ENCODE data around the gene HJURP.

Gene HJURP

GRCh38 chr2:233857511-233858141, 3.3 kb upstream of the HJURP start:
- Mint-ChIP-seq H3K9me3 (no peaks in the 10 kb centered on the region), H3K27ac (no peak overlapping the region), H3K36me3 (peaks cover 21% of the 10 kb centered on the region), H3K4me1 (peaks cover 33% of the 10 kb centered on the region), H3K4me3 (no peak overlapping the region), H3K27me3 (peaks cover 15% of the 10 kb centered on the region)
- CTCF ChIA-PET, result interaction anchor here (0.6 to 1.9 kb wide), 17 partner anchors 9 to 652 kb away, joined by 3 to 12 read pairs (median 3); partner anchors contain the start of gene TRPM8
- DNase-seq, result peak; percentile 73

GRCh38 chr2:233856184-233856583, 1.8 kb upstream of the HJURP start:
- Mint-ChIP-seq H3K27ac (no peak overlapping the region), H3K4me1 (peaks cover 48% of the 10 kb centered on the region), H3K36me3 (peaks cover 31% of the 10 kb centered on the region), H3K27me3 (peaks cover 8% of the 10 kb centered on the region), H3K9me3 (no peaks in the 10 kb centered on the region), H3K4me3 (no peak overlapping the region)
- no peak for DNase-seq
- CTCF ChIA-PET, result interaction anchor here (1.4 to 1.9 kb wide), 3 partner anchors 11 to 75 kb away, joined by 4 to 9 read pairs (median 6); no protein-coding TSS in a partner anchor

- peaks cover 56% of the 10 kb centered on the region for H3K4me1 Mint-ChIP-seq
- H3K9me3 Mint-ChIP-seq, result no peaks in the 10 kb centered on the region
- peak overlapping the region; percentile 90 for H3K4me3 Mint-ChIP-seq
- H3K27me3 Mint-ChIP-seq, result peaks cover 8% of the 10 kb centered on the region
- H3K36me3 Mint-ChIP-seq, result peaks cover 38% of the 10 kb centered on the region
- CTCF ChIA-PET, result interaction anchor here (1.4 kb wide), 1 partner anchor 12 kb away, joined by 4 read pairs; no protein-coding TSS in a partner anchor
- H3K27ac Mint-ChIP-seq, result peak overlapping the region; percentile 89
- DNase-seq, result no peak
Observed at GRCh38 chr2:233855345-233855744, 1.0 kb upstream of the HJURP start.

GRCh38 chr2:233853883-233854240, 473 bp downstream of the HJURP start:
- peak overlapping the region; percentile 89 for H3K27ac Mint-ChIP-seq
- no peaks in the 10 kb centered on the region for H3K9me3 Mint-ChIP-seq
- DNase-seq, result no peak
- CTCF ChIA-PET, result no interaction called here
- peaks cover 50% of the 10 kb centered on the region for H3K36me3 Mint-ChIP-seq
- H3K4me1 Mint-ChIP-seq, result peaks cover 68% of the 10 kb centered on the region
- peaks cover 8% of the 10 kb centered on the region for H3K27me3 Mint-ChIP-seq
- peak overlapping the region; percentile 90 for H3K4me3 Mint-ChIP-seq

- peak overlapping the region; percentile 89 for H3K27ac Mint-ChIP-seq
- H3K9me3 Mint-ChIP-seq, result no peaks in the 10 kb centered on the region
- CTCF ChIA-PET, result no interaction called here
- peak overlapping the region; percentile 90 for H3K4me3 Mint-ChIP-seq
- H3K27me3 Mint-ChIP-seq, result peaks cover 4% of the 10 kb centered on the region
- H3K36me3 Mint-ChIP-seq, result peaks cover 55% of the 10 kb centered on the region
- no peak for DNase-seq
- peaks cover 73% of the 10 kb centered on the region for H3K4me1 Mint-ChIP-seq
Observed at GRCh38 chr2:233853353-233853752, 982 bp downstream of the HJURP start.

- peaks cover 67% of the 10 kb centered on the region for H3K36me3 Mint-ChIP-seq
- no peaks in the 10 kb centered on the region for H3K27me3 Mint-ChIP-seq
- H3K4me1 Mint-ChIP-seq, result peaks cover 77% of the 10 kb centered on the region
- CTCF ChIA-PET, result no interaction called here
- peak overlapping the region; percentile 74 for H3K27ac Mint-ChIP-seq
- no peaks in the 10 kb centered on the region for H3K9me3 Mint-ChIP-seq
- peak overlapping the region; percentile 90 for H3K4me3 Mint-ChIP-seq
- no peak for DNase-seq
Observed at GRCh38 chr2:233852056-233852455, 2.3 kb downstream of the HJURP start.

GRCh38 chr2:233851169-233851568, 3.2 kb downstream of the HJURP start:
- peak overlapping the region; percentile 90 for H3K4me3 Mint-ChIP-seq
- CTCF ChIA-PET, result no interaction called here
- H3K27ac Mint-ChIP-seq, result no peak overlapping the region
- peaks cover 82% of the 10 kb centered on the region for H3K4me1 Mint-ChIP-seq
- H3K9me3 Mint-ChIP-seq, result no peaks in the 10 kb centered on the region
- peaks cover 75% of the 10 kb centered on the region for H3K36me3 Mint-ChIP-seq
- DNase-seq, result no peak
- H3K27me3 Mint-ChIP-seq, result no peaks in the 10 kb centered on the region

GRCh38 chr2:233850745-233851144, 3.6 kb downstream of the HJURP start:
- CTCF ChIA-PET, result no interaction called here
- no peak overlapping the region for H3K4me3 Mint-ChIP-seq
- peaks cover 80% of the 10 kb centered on the region for H3K4me1 Mint-ChIP-seq
- H3K9me3 Mint-ChIP-seq, result no peaks in the 10 kb centered on the region
- H3K27me3 Mint-ChIP-seq, result no peaks in the 10 kb centered on the region
- no peak for DNase-seq
- H3K27ac Mint-ChIP-seq, result peak overlapping the region; percentile 60
- peaks cover 79% of the 10 kb centered on the region for H3K36me3 Mint-ChIP-seq

- no peak for DNase-seq
- no peak overlapping the region for H3K4me3 Mint-ChIP-seq
- H3K27ac Mint-ChIP-seq, result peak overlapping the region; percentile 79
- no peaks in the 10 kb centered on the region for H3K9me3 Mint-ChIP-seq
- H3K27me3 Mint-ChIP-seq, result no peaks in the 10 kb centered on the region
- peaks cover 70% of the 10 kb centered on the region for H3K4me1 Mint-ChIP-seq
- CTCF ChIA-PET, result interaction anchor here (0.6 to 1.0 kb wide), 2 partner anchors 12 to 14 kb away, joined by 3 read pairs; no protein-coding TSS in a partner anchor
- peaks cover 86% of the 10 kb centered on the region for H3K36me3 Mint-ChIP-seq
Observed at GRCh38 chr2:233849607-233850271, 4.6 kb downstream of the HJURP start.

GRCh38 chr2:233848276-233848675, 6.1 kb downstream of the HJURP start:
- CTCF ChIA-PET, result interaction anchor here (1.3 kb wide), 1 partner anchor 10 kb away, joined by 3 read pairs; no protein-coding TSS in a partner anchor
- no peaks in the 10 kb centered on the region for H3K27me3 Mint-ChIP-seq
- no peak for DNase-seq
- no peaks in the 10 kb centered on the region for H3K9me3 Mint-ChIP-seq
- H3K27ac Mint-ChIP-seq, result peak overlapping the region; percentile 25
- peaks cover 65% of the 10 kb centered on the region for H3K4me1 Mint-ChIP-seq
- no peak overlapping the region for H3K4me3 Mint-ChIP-seq
- peaks cover 92% of the 10 kb centered on the region for H3K36me3 Mint-ChIP-seq

GRCh38 chr2:233847248-233847898, 7.0 kb downstream of the HJURP start:
- CTCF ChIA-PET, result interaction anchor here (1.3 kb wide), 1 partner anchor 10 kb away, joined by 3 read pairs; no protein-coding TSS in a partner anchor
- Mint-ChIP-seq H3K27ac (peak overlapping the region; percentile 37), H3K9me3 (no peaks in the 10 kb centered on the region), H3K36me3 (peaks cover 92% of the 10 kb centered on the region), H3K27me3 (no peaks in the 10 kb centered on the region), H3K4me3 (no peak overlapping the region), H3K4me1 (peaks cover 56% of the 10 kb centered on the region)
- DNase-seq, result no peak

GRCh38 chr2:233846387-233847247, 7.7 kb downstream of the HJURP start:
- Mint-ChIP-seq H3K27me3 (no peaks in the 10 kb centered on the region), H3K4me3 (no peak overlapping the region), H3K9me3 (no peaks in the 10 kb centered on the region), H3K36me3 (peaks cover 92% of the 10 kb centered on the region), H3K27ac (peak overlapping the region; percentile 37), H3K4me1 (peaks cover 55% of the 10 kb centered on the region)
- CTCF ChIA-PET, result interaction anchor here (0.7 to 3.5 kb wide), 2 partner anchors 11 to 375 kb away, joined by 3 to 12 read pairs; no protein-coding TSS in a partner anchor
- no peak for DNase-seq

GRCh38 chr2:233845301-233846060, 8.9 kb downstream of the HJURP start:
- DNase-seq, result no peak
- Mint-ChIP-seq H3K9me3 (no peaks in the 10 kb centered on the region), H3K4me1 (peaks cover 54% of the 10 kb centered on the region), H3K27me3 (no peaks in the 10 kb centered on the region), H3K4me3 (no peak overlapping the region), H3K36me3 (peaks cover 93% of the 10 kb centered on the region), H3K27ac (peak overlapping the region; percentile 38)
- CTCF ChIA-PET, result interaction anchor here (0.7 to 3.5 kb wide), 3 partner anchors 12 to 766 kb away, joined by 3 to 12 read pairs (median 3); no protein-coding TSS in a partner anchor
